Uterus (tissue), 2 donors: Measurements from ENCODE around the gene ARHGEF1.

ENCODE experiments used
- POLR2A ChIP-seq, 2 donors: fragments of 450-650 bp; IDR thresholded peaks; one replicate each; pipeline ENCODE4 v1.6.1; 2016; ENCODE audit warnings: antibody characterized with exemption in 2 of 2, mild to moderate bottlenecking in 1 of 2, moderate library complexity in 1 of 2
- TF ChIP-seq, protein P1 (sequence below), 4 experiments: fragments of 200-600 bp in 2 of 4; fragments of 450-650 bp in 2 of 4; sonication (generic) in 2 of 4; IDR thresholded peaks; one replicate each; pipeline ENCODE4 v1.5.1; 2016 to 2019; ENCODE audit warnings: antibody characterized with exemption in 4 of 4, mild to moderate bottlenecking in 2 of 4, moderate library complexity in 1 of 4

DNA sequence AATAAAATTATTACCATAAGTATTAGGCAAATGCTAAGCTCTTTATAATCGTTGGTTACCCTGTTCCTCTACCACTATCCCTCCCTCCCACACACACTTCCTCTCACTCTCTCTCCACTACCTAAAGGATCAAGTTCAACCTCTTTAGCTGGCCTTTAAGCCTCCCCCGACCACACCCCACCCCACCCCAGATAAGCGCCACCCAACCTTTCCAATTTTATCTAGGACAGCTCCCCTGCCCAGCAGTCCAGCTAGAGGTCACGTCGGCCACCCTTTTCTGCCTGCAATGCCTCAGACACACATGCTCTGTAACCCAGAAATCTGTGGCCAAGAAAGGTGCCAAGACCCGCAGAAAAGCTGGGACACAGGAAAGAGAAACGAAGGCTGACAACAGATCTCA is 39.6 kb upstream of the ARHGEF1 start:
- TF ChIP-seq POLR2A (IDR thresholded peaks at IDR 0.05), result no peak
- TF ChIP-seq, protein P1, sequence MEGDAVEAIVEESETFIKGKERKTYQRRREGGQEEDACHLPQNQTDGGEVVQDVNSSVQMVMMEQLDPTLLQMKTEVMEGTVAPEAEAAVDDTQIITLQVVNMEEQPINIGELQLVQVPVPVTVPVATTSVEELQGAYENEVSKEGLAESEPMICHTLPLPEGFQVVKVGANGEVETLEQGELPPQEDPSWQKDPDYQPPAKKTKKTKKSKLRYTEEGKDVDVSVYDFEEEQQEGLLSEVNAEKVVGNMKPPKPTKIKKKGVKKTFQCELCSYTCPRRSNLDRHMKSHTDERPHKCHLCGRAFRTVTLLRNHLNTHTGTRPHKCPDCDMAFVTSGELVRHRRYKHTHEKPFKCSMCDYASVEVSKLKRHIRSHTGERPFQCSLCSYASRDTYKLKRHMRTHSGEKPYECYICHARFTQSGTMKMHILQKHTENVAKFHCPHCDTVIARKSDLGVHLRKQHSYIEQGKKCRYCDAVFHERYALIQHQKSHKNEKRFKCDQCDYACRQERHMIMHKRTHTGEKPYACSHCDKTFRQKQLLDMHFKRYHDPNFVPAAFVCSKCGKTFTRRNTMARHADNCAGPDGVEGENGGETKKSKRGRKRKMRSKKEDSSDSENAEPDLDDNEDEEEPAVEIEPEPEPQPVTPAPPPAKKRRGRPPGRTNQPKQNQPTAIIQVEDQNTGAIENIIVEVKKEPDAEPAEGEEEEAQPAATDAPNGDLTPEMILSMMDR (IDR thresholded peaks at IDR 0.05), result no peak
